Activated CD8-positive, alpha-beta memory T cell treated with anti-CD3 and anti-CD28 coated beads for 36 hours (primary cell): ENCODE results near the gene INO80. TPM values are rescaled to one million over a fixed set of nuclear protein-coding genes. Genes with fewer than 3 reads are reported as not detected.

Source experiments
- CTCF ChIA-PET: fragments of 350-600 bp; sonication (Branson Sonifier 250); formaldehyde crosslinking; loops from one replicate; lab custom pipeline; 2021; ENCODE audit warnings: antibody characterized with exemption; lab: Charles Lee
- POLR2A ChIA-PET: fragments of 350-600 bp; sonication (Branson Sonifier 250); formaldehyde crosslinking; loops from one replicate; lab custom pipeline; 2021; ENCODE audit warnings: antibody characterized with exemption; lab: Charles Lee
- total RNA-seq, 2 experiments: library from RNA; stranded (reverse); gene quantifications; one replicate each; pipeline ENCODE4 v1.2.3, GENCODE V29; 2021

INO80 gene
- total RNA-seq, 2 experiments from 2014 or later: 27.3 to 29.2 TPM

DNA sequence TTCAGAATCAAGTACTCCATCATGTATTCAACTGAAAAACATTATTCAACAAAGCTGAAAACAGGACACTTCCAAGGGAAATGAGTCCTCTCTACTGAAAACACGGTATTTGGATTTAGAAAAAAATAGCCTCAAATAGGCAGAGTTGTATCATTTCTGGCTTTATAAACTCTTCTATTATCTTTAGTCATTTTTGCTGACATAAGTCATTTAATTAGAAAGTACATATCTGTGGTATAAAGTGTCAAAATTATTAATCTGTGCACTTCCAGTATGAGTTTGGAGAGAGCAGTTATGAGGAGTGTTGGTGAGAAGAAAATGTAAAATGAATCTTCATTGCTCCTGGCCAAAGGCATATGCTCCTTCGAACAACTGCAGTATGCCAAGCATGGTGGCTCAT is 59.3 kb downstream of the INO80 start:
- CTCF ChIA-PET: no interaction called here
- POLR2A ChIA-PET: no interaction called here

DNA sequence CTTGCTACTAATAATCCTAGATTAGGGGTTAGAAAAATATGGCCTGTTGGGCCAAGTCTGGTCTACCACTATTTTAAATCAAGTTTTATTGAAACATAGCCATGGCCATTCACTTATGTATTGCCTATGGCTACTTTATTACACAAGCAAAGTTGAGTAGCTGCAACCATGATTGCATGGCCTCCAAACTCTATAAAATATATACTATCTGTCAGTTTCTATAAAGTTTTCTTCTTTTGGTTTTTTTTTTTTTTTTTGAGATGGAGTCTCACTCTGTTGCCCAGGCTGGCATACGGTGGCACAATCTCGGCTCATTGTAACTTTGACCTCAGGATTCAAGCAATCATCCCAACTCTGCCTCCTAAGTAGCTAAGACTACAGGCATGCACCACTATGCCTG is 60.4 kb downstream of the INO80 start:
- POLR2A ChIA-PET: no interaction called here
- CTCF ChIA-PET: no interaction called here

DNA sequence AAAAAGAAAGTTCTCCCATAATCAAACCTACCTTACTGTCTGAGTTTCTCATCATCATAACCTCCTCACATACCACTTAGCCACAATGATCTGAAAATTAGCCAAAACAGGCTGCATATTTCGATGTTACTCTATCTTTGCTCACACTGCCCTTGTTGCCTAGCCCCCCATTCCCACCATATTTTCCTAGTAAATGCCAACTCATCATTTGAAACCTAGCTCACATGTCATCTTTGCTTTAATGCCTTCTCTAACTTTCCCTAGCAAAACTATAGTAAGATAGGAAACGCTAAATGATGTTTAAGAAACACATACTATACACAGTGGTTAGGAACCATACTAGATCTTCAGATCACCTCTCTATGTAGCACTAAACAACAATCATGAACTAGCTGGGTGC is 64.9 kb downstream of the INO80 start:
- ChIA-PET POLR2A (no interaction called here), CTCF (no interaction called here)

DNA sequence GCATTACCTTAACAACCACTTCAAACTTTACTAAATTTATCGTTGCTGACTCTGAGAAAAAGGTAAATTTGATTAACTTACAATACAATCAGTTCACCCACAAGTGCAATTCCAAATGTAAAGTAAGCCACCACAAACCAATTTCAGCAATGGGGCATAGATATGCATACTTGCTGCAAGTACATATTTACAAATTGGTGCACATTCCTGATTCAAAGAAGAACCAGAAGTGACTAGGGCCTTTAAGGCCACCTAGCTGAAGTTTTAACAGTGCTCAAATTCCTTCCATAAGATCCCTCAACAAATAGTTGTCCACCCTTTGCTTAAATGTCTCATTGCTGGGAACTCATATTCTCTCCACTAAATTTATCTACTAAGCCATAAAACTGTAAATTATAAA is 67.2 kb downstream of the INO80 start:
- ChIA-PET POLR2A (no interaction called here), CTCF (no interaction called here)

DNA sequence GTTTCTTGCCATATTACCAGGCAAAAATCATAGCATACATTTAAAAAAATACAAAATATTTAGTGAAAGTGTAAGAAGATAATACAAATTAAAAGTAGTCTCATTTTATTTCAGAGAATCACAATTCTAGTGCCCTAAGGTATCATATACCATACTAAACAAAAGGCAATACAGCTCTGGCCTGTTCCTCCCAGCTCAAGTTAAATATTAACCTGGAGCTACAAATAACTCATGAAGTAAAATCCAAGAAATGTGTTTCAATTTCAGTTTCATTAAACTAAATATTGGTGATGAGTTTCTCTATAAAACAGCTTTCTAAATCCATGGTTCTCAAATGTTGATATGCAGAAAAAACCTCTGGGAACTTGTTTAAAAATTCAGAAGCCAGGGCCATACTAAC is 67.7 kb downstream of the INO80 start:
- POLR2A ChIA-PET: no interaction called here
- CTCF ChIA-PET: no interaction called here

DNA sequence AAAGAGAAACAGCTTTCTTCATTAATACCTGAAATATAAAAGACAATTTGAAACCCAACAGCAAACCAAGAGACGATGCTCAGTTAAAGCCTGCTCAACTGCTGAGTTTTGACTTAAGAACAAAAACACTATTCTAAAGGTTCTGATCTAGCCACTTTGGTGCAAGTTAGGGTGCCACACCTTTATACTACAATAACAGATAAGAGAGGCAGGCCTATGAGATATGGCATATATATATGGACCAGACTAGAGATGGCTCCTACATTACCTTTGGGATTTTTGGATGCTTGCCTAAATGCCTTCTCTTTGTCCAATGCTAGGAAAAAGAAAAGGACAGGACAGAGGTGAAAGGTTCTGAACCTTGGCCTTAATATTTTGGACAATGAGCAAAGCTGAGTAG is 68.6 kb downstream of the INO80 start:
- CTCF ChIA-PET: no interaction called here
- POLR2A ChIA-PET: no interaction called here

DNA sequence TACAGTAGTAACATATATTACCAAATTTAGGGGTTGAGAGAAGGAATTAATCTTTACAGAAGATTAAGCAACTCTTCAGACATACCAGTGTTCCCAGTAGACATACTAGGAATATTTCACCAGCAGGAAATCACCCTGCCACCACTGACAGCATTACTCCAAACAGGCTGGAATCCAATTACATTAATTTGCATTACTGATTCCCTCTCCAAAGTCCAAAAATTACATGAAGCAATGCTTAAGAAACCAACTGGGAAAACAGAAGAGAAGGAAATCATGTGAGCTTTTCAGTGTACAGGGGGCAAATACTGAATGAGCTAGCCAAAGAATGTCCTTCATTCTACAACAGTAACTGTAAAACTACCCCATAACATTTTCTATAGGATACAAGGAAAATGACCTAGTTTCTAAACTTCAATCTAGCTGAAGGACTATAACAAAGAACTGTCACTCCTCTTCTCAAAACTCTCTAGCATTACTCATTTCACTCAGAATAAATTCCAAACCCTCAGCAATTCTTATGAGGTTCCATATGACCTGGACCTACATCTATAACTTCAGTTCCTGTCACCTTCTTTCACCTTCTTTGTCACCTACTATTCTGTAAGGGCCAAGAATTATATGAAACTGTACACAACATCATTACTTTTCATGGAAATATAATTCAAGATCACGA is 72.7 kb downstream of the INO80 start:
- ChIA-PET POLR2A (no interaction called here), CTCF (no interaction called here)

DNA sequence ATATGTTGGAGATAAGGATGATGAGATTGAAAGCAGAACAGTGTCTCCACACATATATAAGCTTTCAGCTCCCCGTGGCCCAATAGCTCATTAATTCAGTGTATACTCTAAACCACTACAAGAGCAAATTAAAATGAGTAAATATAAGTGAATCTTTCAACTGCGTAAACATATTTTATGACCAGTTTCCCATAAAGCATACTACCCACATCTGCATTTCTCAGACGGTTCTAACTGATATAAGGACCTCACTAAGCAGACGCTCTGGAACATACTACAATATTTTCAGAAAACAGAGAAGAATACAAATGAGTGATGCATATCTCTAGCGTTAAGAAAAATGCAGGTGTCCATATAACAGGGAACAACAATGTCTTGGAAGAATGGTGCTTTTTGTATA is 73.2 kb downstream of the INO80 start:
- CTCF ChIA-PET: no interaction called here

DNA sequence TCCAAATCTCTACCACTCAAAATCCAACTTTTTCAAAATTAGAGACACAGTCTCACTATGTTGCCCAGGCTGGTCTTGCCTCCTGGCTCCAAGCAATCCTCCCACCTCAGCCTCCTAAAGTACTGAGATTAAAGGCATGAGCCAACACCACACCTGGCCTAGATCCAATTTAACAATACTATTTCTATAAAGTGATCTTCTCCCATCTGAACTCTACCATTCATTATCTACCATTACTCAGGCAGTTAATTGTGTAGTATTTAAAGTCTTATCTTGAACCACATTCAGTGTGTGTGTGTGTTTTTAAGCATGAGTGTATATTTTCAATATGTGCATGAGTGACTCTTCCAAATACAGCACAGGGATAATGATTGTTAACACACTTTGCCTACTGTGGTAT is 77.0 kb downstream of the INO80 start:
- CTCF ChIA-PET: no interaction called here
- POLR2A ChIA-PET: no interaction called here

More for the DNA sequence above, 73.2 kb downstream of the INO80 start:
- POLR2A ChIA-PET: no interaction called here

DNA sequence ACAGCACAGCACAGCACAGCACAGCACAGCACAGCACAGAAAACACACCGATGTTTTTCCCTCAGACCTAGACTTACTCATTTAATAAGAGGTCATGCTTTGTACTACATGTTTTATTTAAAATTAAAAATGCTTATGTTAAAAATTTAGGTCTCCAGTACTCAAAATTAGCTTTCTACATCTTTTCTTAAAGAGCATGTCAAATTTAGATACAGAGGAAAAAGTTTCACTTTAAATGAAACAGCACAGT is 84.1 kb downstream of the INO80 start:
- POLR2A ChIA-PET: no interaction called here
- CTCF ChIA-PET: no interaction called here

DNA sequence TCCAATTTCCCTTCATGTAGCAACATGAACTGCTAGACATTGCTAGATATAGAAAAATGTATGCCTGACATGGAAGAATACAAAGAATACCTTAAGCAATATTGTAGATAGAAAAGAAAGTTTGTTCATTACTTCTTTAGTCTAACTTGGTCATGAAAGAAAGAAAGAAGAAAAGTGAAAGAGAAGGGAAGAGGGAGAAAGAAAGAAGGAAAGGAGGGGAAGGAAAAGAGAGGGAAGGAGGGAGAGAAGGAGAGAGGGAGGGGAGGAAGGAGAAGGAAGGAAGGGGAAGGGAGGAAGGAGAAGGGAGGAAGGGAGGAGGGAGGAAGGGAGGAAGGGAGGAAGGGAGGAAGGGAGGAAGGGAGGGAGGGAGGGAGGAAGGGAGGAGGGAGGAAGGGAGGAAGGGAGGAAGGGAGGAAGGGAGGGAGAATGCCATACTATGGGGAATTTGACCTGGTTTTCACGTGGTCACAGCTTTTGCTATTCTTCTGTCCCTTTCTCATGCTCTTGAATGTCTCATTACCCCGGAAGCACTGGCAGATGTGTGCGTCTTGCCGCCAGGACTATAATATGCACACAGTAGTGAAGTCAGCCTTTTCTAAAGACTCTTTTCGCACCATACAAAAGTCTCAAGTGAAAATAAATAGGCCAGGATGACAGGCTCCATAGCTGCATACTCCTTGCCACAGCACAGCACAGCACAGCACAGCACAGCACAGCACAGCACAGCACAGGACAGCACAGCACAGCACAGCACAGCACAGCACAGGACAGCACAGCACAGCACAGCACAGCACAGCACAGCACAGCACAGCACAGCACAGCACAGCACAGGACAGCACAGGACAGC is 84.6 kb downstream of the INO80 start:
- POLR2A ChIA-PET: no interaction called here
- CTCF ChIA-PET: no interaction called here

DNA sequence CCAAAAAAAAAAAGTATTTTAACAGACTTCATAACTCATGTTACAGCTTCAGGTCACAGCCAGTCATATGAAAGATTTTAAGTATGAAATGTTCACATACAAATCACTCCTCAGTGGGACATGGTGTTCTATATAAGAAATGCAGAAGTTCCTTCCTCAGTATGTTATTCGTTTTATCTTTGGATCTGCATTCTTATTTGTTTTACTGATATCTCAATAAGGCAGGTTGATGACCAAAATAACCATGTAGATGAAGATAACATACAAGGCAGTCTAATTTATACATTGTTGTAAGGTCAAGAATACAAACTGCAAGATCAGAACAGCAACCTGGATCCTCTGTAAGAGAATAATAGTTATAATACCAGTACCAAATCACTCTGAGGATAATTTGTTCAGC is 87.2 kb downstream of the INO80 start:
- CTCF ChIA-PET: interaction anchor here (0.5 to 0.8 kb wide), 2 partner anchors 44 to 87 kb away, joined by 3 read pairs; no protein-coding TSS in a partner anchor
- POLR2A ChIA-PET: no interaction called here

DNA sequence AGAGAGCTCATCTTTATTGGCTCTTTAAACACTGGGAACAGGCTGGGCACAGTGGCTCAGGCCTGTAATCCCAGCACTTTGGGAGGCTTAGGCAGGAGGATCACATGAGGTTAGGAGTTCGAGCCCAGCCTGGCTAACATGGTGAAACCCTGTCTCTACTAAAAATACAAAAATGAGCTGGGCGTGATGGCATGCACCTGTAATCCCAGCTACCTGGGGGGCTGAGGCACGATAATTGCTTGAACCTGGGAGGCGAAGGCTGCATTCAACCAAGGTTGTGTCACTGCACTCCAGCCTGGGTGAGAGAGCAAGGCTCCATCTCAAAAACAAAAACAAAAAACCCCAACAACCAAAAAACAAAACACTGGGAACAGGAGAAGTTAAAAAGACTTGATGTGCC is 90.7 kb downstream of the INO80 start:
- ChIA-PET POLR2A (no interaction called here), CTCF (interaction anchor here (8.3 kb wide), 1 partner anchor 120 kb away, joined by 58 read pairs; no protein-coding TSS in a partner anchor)

DNA sequence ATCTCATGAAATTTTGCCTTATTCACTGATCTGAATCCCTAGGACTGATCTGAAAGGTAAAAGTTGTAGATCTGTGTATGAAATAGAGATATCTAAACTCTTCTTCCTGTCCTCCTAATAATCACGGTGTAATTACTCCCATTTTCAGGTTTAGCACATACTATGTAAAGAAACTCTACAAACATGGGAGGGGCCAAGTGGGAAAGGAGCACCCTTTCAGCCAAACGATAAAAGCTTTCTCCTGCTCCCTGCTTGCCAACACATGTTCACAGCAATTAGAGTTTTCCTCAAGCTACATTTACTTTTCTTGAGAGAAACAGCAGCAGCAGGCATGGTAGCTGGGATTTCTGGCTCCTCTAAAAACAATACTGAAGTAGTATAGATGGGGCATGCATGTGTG is 91.2 kb downstream of the INO80 start:
- CTCF ChIA-PET: interaction anchor here (8.3 kb wide), 1 partner anchor 120 kb away, joined by 58 read pairs; no protein-coding TSS in a partner anchor
- POLR2A ChIA-PET: no interaction called here

DNA sequence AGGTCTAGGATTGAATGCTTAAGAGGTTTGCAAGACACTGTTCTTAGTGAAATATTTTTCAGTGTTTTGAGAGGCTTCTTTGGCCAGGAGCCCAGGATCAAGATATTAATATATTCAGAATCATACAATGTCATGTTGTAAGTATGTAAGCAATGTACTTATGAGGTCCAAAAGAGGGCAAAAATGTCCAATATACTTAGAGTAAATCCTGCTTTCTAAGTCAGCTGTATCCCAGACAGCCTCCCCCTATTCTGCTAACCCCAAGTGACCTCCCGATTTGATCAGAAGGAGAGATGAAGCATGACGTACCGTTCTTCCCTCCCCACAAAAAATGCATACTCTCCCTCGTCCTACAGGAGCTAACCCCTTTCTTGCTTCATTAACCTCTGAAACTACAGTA is 91.9 kb downstream of the INO80 start:
- ChIA-PET CTCF (interaction anchor here (0.7 to 8.3 kb wide), 2 partner anchors 119 to 185 kb away, joined by 3 to 58 read pairs; no protein-coding TSS in a partner anchor), POLR2A (no interaction called here)

DNA sequence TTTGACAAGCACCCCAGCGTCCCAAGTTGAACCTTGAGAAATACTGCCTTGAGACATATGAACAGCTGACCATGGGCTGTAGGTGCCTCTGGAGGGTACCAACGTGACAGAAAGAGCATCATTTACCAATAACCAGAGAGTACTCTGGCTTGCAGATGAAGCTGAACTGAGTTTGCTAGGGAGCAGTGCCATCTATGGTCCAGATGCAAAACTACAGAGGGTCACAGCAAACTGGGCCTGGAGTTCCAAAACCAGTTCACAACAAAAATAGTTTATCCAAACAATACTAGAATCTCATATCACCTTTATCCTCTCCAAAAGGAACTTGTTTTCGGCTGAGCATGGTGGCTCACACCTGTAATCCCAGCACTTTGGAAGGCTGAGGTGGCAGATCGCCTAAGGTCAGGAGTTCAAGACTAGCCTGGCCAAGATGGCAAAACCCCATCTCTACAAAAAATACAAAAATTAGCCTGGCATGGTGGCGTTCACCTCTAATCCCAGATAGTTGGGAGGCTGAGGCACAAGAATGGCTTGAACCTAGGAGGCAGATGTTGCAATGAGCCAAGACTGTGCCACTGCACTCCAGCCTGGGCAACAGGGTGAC is 93.5 kb downstream of the INO80 start:
- ChIA-PET POLR2A (no interaction called here), CTCF (interaction anchor here (0.6 to 8.3 kb wide), 4 partner anchors 76 to 166 kb away, joined by 3 to 58 read pairs (median 4); no protein-coding TSS in a partner anchor)

DNA sequence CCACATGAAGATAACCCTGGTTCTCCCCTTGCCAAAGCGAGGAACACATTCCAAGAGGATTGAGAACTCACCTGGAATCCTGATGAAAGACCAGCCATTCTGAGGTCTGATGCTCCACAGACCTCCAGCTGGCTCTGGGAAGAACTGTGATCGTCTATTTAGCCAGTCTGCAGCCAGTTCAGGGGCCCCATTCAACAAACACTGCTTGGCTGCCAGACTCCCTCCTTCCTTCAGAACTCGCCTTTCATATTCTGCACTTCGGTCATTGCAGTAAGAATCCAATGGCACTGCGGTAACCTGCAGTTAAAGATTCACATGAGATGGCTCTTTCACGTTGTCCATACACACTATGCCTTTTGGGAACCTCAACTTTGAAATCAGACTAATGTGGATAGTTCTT is 95.3 kb downstream of the INO80 start:
- CTCF ChIA-PET: interaction anchor here (8.3 kb wide), 1 partner anchor 116 kb away, joined by 58 read pairs; no protein-coding TSS in a partner anchor
- POLR2A ChIA-PET: no interaction called here

DNA sequence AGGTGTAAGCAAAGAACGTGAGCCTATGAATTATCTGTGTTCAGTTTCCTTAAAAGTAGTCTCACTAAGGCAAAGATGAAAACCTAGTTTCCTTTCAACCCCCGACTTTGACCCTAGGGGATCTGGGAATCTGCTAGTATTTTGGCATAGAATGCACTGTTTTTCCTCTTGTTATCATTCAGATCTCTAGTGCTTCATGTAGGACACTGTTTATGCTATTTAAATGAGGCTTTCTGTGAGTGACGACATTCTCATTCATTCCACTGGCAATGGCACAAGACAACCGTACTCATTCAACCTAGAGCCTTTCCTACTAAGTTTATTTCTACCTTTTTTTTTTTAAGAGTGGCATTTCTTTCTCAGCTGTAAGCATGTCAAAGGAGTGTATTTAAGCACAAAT is 95.8 kb downstream of the INO80 start:
- ChIA-PET CTCF (interaction anchor here (8.3 kb wide), 1 partner anchor 115 kb away, joined by 58 read pairs; no protein-coding TSS in a partner anchor), POLR2A (no interaction called here)

DNA sequence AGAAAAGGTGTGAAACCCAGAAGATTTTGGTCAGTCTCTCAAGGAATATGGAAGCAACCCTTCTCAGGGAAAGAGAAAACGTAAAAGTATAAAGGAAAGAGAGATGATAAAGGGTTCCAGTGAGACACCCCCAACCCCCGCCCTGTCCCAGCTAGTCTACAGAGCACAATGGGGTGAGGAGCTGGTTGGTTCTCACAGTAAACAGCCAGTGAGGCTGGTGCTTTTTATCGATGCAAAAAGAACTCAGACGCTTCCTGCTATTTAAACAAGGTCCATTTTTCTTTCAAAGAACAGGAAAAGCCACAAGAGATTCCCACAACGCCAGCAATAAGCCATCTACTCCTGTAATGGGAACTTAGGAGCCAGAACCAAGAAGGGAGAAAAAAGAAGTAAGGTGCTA is 96.9 kb downstream of the INO80 start:
- ChIA-PET CTCF (interaction anchor here (1.5 to 8.3 kb wide), 2 partner anchors 114 to 161 kb away, joined by 3 to 58 read pairs; no protein-coding TSS in a partner anchor), POLR2A (no interaction called here)

DNA sequence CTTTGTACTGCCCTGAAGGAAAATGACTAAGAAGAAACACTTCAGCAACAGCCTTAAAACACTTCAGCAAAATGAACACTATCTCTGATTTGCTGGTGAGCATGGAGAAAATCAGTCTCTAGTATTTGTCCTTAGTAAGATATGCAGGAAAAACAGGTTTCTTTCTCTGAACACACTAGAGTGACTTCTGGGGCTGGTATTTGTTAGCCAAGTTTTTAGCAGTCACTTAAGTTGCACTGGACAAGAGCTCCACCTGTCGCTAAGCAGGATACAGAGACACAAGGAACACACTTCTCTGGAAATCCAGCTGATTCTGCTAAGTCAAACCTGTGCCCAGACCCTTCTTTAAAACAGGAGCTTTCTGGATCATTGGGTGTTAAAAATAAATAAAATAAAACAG is 97.5 kb downstream of the INO80 start:
- ChIA-PET CTCF (interaction anchor here (1.5 to 8.3 kb wide), 2 partner anchors 113 to 160 kb away, joined by 3 to 58 read pairs; no protein-coding TSS in a partner anchor), POLR2A (no interaction called here)
